ENCODE data around the gene ABCB10. TPM values are rescaled to one million over a fixed set of nuclear protein-coding genes. Genes with fewer than 3 reads are reported as not detected.

The ABCB10 gene
- total RNA-seq, 1 donor: 13.4 TPM

DNA sequence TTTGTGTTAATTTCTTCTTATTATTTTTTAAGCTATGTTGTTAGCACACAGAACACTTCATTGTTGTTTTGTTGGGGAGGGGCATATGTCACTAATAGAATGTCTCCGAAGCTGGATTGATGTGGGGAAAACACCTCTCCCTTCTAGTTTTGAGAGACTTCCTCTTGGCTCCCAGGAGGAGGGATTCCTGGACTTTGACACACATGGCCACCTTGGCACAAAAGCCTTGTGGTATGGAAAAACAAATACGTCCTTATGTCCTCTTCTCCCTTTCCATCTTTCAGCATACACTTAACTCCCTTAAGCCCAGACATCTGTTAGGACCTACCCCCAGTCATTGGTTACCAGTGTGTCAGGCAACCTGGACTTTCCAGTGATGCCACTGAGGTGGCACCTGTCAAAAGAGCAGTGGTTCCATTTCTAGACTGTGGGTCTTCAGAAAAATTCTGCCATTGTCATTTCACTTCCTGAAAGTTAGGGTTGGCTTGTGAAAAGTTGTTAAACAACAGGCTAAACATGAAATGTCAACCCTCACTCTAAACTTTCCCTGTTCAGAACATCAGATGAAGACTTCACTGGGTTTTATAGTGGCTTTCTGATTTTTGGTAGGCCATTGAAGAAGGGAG lies 12.5 kb upstream of the ABCB10 start:
- no peaks in the 10 kb centered on the region for H3K79me2 ChIP-seq (ENCODE audit: insufficient read depth, low read length)
- no peak overlapping the region for H3K4me3 ChIP-seq (ENCODE audit: insufficient read depth, low read length)
- no peaks in the 10 kb centered on the region for H3K9me3 ChIP-seq (ENCODE audit: low read depth, low read length)
- H3K4me2 ChIP-seq (ENCODE audit: insufficient read depth, low read length): no peak overlapping the region
- no peak for TF ChIP-seq CTCF (IDR thresholded peaks at IDR 0.05; ENCODE audit: extremely low read depth, low read depth, low read length)
- H3K36me3 ChIP-seq (ENCODE audit: insufficient read depth, low read length): no peaks in the 10 kb centered on the region
- H3K4me1 ChIP-seq (ENCODE audit: insufficient read depth, low read length): no peaks in the 10 kb centered on the region
- peaks cover 3% of the 10 kb centered on the region for H3K27me3 ChIP-seq (ENCODE audit: insufficient read depth, low read length)
- H4K20me1 ChIP-seq (ENCODE audit: insufficient read depth, low read length): no peaks in the 10 kb centered on the region
- DNase-seq (ENCODE audit: insufficient read length, low spot score, missing footprints): no peak
- H2AFZ ChIP-seq (ENCODE audit: low read length): no peak overlapping the region
- H3K27ac ChIP-seq (ENCODE audit: low read depth, low read length): no peak overlapping the region

DNA sequence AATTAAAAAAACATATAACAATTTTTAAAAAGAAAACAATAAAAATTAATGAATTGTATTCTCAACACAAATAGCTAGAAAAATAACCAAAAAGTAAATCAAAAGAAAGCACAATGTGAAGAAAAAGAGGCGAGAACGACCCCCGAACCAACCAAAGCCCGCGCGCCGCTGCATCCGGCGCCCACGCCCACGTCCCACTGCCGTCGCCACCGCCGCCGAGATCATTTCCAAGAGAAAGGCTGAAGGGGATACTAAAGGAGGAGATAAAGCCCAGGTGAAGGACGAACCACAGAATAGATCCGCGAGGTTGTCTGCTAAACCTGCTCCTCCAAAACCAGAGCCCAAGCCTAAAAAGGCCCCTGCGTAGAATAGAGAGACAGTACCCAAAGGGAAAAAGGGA lies 11.8 kb upstream of the ABCB10 start:
- no peaks in the 10 kb centered on the region for H4K20me1 ChIP-seq (ENCODE audit: insufficient read depth, low read length)
- no peak overlapping the region for H3K4me2 ChIP-seq (ENCODE audit: insufficient read depth, low read length)
- H2AFZ ChIP-seq (ENCODE audit: low read length): no peak overlapping the region
- no peaks in the 10 kb centered on the region for H3K79me2 ChIP-seq (ENCODE audit: insufficient read depth, low read length)
- H3K4me3 ChIP-seq (ENCODE audit: insufficient read depth, low read length): no peak overlapping the region
- DNase-seq (ENCODE audit: insufficient read length, low spot score, missing footprints): no peak
- no peaks in the 10 kb centered on the region for H3K4me1 ChIP-seq (ENCODE audit: insufficient read depth, low read length)
- no peak overlapping the region for H3K27ac ChIP-seq (ENCODE audit: low read depth, low read length)
- no peak for TF ChIP-seq CTCF (IDR thresholded peaks at IDR 0.05; ENCODE audit: extremely low read depth, low read depth, low read length)
- H3K36me3 ChIP-seq (ENCODE audit: insufficient read depth, low read length): no peaks in the 10 kb centered on the region
- H3K9me3 ChIP-seq (ENCODE audit: low read depth, low read length): no peaks in the 10 kb centered on the region
- peaks cover 3% of the 10 kb centered on the region for H3K27me3 ChIP-seq (ENCODE audit: insufficient read depth, low read length)

- no peak overlapping the region for H2AFZ ChIP-seq (ENCODE audit: low read length)
- no peaks in the 10 kb centered on the region for H3K79me2 ChIP-seq (ENCODE audit: insufficient read depth, low read length)
- DNase-seq (ENCODE audit: insufficient read length, low spot score, missing footprints): no peak
- H3K27me3 ChIP-seq (ENCODE audit: insufficient read depth, low read length): no peaks in the 10 kb centered on the region
- no peaks in the 10 kb centered on the region for H3K9me3 ChIP-seq (ENCODE audit: low read depth, low read length)
- H3K4me1 ChIP-seq (ENCODE audit: insufficient read depth, low read length): no peaks in the 10 kb centered on the region
- H4K20me1 ChIP-seq (ENCODE audit: insufficient read depth, low read length): no peaks in the 10 kb centered on the region
- no peak overlapping the region for H3K4me3 ChIP-seq (ENCODE audit: insufficient read depth, low read length)
- TF ChIP-seq CTCF (IDR thresholded peaks at IDR 0.05; ENCODE audit: extremely low read depth, low read depth, low read length): no peak
- H3K36me3 ChIP-seq (ENCODE audit: insufficient read depth, low read length): no peaks in the 10 kb centered on the region
- H3K4me2 ChIP-seq (ENCODE audit: insufficient read depth, low read length): no peak overlapping the region
- H3K27ac ChIP-seq (ENCODE audit: low read depth, low read length): no peak overlapping the region
These were observed 8.8 kb upstream of the ABCB10 start for GRCh38 chr1:229567109-229567868.

GRCh38 chr1:229563701-229564100 lies 5.2 kb upstream of the ABCB10 start:
- H4K20me1 ChIP-seq (ENCODE audit: insufficient read depth, low read length): no peaks in the 10 kb centered on the region
- no peak overlapping the region for H3K4me3 ChIP-seq (ENCODE audit: insufficient read depth, low read length)
- H3K4me1 ChIP-seq (ENCODE audit: insufficient read depth, low read length): no peaks in the 10 kb centered on the region
- DNase-seq (ENCODE audit: insufficient read length, low spot score, missing footprints): no peak
- no peaks in the 10 kb centered on the region for H3K27me3 ChIP-seq (ENCODE audit: insufficient read depth, low read length)
- H3K79me2 ChIP-seq (ENCODE audit: insufficient read depth, low read length): no peaks in the 10 kb centered on the region
- no peaks in the 10 kb centered on the region for H3K36me3 ChIP-seq (ENCODE audit: insufficient read depth, low read length)
- H2AFZ ChIP-seq (ENCODE audit: low read length): no peak overlapping the region
- H3K9me3 ChIP-seq (ENCODE audit: low read depth, low read length): no peaks in the 10 kb centered on the region
- no peak for TF ChIP-seq CTCF (IDR thresholded peaks at IDR 0.05; ENCODE audit: extremely low read depth, low read depth, low read length)
- H3K27ac ChIP-seq (ENCODE audit: low read depth, low read length): no peak overlapping the region
- H3K4me2 ChIP-seq (ENCODE audit: insufficient read depth, low read length): no peak overlapping the region
